Activated CD4-positive, alpha-beta T cell treated with anti-CD3 and anti-CD28 coated beads for 48 hours (primary cell): Measurements from ENCODE around the gene SLC22A25.
"Not testable (repeated sequence)": the region's sequence is repeated elsewhere in the genome, so short reads cannot be mapped to it uniquely, and the experiment has no call there.

Experiments
- DNase-seq: peaks from one replicate; pipeline ENCODE4 v3.0.0-alpha.2; 2020

SLC22A25 gene

DNA sequence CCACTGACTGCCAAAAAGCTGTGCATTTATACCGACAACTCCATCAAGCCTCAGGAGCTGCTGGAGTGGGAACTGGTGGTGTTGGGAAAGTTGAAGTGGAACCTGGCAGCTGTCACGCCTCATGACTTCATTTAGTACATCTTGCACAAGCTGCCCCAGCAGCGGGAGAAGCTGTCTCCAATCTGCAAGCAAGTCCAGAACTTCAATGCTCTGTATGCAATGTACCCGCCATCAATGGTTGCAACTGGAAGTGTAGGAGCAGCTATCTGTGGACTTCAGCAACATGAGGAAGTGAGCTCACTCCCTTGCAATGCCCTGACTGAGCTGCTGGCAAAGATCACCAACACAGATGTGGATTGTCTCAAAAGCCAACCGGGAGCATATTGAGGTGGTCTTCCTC is at the start of gene SLC22A25:
SLC22A25 (minus strand) TSS at position 67 of the 400 bp plus-strand sequence. CDS start 13,947 bp downstream, outside the sequence.
- no peak for DNase-seq

GRCh38 chr11:63290285-63290684 is 46.9 kb upstream of the SLC22A25 start:
- no peak for DNase-seq

DNA sequence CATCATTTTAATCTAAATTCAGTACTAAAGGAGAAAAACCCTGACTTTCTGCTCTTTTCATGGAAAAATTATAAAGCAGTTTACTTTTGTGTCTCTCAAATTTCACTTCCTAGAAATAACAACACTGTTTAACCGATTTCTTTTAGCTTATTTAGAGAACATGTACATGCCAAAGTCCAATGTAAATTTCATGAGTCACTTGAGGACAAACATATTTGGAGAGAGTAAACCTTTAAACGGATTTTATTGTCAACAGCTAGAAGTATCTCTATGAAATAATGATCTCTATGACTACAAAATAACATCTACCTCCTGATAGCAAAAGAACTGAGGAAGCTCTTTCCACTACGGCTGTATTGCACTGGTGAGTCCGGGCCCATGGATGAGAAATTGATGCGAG is 46.3 kb upstream of the SLC22A25 start:
- DNase-seq, result no peak

DNA sequence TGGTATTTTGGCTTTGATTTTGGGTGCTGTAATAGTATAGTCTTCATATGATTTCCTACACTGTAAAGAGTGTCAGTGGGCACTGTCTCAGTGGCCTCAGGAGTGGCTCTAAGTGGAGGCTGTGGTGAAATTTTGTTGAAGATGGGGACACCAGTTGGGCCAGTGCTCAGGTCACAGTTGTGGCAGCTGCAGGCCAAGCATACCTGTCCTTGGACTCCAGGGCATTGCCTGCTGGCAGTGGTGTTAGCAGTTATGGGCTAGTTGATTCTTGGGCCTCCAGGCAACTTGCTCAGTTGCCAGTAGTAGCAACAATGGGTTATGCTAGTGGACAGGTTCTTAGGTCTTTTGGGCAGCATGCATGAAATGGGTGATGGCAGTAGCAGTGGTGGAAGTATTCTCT is 39.2 kb upstream of the SLC22A25 start:
- DNase-seq, result no peak

- no peak for DNase-seq
These were observed 37.5 kb upstream of the SLC22A25 start for GRCh38 chr11:63280920-63281319.

DNA sequence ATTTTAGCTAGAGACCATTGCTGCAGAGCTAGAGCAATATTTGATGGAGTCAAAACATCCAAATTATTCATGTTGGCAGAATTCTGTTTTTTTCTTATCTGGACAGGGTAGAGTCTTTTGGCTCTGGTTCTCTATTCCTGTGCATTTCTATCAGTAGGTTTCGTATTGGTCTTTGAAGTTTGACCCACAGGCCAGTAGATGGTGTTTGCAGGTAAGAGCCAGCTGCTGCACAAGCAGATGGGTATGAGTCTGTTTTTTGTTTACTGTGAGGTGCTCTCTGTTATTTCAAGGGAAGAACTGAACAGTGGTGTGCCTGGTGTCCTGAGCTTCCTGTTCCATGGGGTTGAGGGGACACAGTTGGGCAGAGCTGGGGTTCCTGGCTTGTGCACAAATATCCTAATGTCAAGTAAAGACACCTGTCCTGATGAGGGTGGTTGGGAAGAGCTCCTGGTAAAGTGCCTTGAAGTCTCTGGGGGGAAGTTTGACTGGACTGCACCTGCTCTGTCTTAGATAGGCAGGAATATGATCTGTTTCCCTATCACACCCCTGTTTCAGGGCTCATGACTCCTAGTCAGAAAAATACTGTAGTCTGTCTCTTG is 34.0 kb upstream of the SLC22A25 start:
- no peak for DNase-seq

DNA sequence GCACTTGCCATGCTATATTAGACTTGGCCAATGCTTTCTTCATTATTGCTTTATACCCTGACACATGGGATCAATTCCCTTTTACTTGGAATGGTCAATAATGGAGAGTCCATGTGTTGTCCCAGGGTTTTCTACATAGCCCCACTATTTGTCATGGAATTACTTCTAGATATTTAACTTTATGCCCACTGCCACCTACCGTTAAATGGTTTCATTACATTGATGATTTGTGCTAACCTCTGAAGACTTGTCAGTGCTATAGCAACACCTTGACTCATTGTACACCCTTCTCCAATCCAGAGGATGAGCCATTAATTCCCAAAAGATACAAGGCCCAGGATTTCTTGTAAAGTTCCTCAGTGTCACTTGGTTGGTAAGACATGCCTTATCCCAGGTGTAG is 31.4 kb upstream of the SLC22A25 start:
- no peak for DNase-seq

DNA sequence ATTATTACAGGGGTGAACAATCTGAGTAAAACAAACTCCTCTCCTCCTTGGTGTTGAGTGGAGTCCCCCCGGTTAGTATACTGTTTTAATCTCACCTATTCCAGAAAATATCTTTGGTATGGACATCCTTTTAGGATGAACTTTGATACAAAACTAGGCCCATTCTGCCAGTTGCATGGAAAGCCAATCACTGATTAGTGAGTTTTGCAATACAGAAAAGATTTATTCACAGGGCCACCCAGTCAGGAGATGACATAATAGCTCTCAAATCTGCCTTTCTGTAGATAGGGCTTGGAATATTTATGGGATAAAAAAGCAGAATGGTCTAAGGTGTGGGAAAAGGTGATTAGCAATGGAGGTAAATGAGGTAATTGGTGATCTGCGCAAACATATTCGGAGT is 30.3 kb upstream of the SLC22A25 start:
- no peak for DNase-seq

- DNase-seq, result no peak
These were observed 19.1 kb upstream of the SLC22A25 start for GRCh38 chr11:63262547-63262946.

GRCh38 chr11:63251312-63251711 is 7.9 kb upstream of the SLC22A25 start:
- DNase-seq, result no peak

GRCh38 chr11:63250162-63251050 is 7.0 kb upstream of the SLC22A25 start:
- DNase-seq, result no peak

GRCh38 chr11:63248966-63249365 is 5.6 kb upstream of the SLC22A25 start:
- DNase-seq, result no peak

DNA sequence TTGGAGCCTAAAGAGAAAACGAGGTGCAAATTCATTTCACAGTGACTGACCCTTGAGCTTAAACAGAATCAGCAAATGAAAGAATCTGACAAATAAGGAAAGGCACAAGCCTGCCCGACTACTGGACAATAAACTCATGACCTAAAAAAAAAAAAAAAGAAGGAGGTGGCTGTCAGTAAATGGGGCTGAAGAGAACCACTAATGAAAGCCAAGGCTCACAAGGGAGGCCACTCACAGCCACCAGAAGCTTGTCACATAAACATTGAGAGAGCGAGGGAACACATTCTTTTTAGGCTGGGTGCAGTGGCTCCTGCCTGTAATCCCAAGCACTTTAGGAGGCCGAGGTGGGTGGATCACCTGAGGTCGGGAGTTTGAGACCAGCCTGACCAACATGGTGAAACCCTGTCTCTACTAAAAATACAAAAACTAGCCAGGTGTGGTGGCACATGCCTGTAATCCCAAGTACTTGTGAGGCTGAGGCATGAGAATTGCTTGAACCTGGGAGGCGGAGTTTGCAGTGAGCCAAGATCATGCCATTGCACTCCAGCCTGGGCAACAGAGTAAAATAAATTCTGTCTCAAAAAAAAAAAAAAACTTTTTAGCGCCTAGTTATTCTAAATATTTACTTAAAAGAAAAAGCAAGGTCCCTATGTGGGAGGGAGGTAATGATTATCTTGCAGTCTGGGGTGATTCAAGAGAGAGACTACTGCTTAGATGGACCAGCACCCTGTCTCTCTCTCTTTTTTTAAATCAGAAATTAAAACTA is 4.0 kb upstream of the SLC22A25 start:
- not testable (repeated sequence) for DNase-seq

GRCh38 chr11:63246045-63246444 is 2.6 kb upstream of the SLC22A25 start:
- no peak for DNase-seq

DNA sequence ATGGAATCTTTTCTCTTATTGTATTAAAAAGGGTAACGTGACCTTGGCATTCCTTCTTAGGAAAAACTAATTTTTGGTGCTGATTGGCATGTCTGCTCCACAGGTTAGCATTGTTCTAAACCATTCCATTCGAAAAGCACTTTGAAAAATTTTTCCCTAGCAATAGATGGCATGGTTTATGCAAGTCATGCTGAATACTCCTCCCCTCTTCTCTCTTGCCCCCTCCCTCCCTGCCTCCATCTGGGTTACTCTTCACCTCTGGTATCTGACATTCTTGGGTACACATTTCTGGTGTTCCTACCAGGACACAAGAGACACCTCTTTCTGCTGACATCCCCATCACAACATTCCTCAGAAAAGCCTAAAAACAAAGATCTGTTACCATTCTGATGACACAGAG is 1.5 kb upstream of the SLC22A25 start:
- DNase-seq, result no peak

DNA sequence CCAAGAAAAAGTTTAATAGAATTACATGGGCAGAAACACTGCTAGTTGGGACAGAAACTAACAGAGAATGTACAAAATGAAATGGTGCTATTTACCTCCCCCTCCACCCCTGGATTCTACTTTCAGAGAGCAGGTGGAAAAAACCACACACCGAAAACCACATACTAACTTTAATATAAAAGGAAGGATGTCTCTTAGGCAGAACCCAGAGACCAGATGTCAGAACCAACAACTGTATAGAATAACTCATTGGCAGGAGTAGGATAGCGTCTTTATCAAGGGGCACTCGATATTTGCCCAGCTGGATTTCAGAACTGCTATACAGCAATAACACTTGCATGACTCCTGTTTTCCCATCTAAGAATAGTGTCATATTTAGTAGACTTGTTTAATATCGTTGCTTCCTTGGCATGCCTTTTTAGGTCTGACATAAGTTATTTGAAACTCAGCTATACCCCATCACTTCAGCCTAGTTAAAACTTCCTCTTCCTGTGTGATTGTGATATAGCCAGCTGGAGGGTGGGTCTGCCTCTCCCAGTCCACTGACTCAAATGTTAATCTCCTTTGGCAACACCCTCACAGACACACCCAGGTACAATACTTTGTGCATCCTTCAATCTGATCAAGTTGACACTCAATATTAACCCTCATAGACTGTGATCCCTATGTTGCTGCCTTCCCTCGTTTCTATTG is 1.2 kb downstream of the SLC22A25 start:
- DNase-seq, result no peak

- no peak for DNase-seq
These were observed 2.5 kb downstream of the SLC22A25 start for GRCh38 chr11:63240791-63241379.

DNA sequence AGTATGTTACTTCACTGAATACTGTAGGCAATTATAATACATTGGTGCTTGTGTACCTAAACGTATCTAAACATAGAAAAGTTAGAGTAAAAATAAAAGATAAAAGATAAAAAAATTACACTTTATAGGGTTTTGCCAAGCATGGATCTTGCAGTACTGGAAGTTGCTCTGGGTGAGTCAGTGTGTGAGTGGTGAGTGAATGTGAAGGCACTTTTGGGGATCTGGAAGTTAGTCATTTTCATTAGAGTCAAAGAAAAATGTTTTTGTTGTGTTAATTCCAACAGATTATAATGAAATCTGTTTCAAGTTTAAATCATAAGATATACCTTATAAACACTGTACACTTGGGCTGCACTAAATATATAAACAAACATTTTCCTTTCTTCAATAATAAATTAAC is 3.3 kb downstream of the SLC22A25 start:
- no peak for DNase-seq

- no peak for DNase-seq
These were observed 4.1 kb downstream of the SLC22A25 start for GRCh38 chr11:63239254-63239653.

- DNase-seq, result no peak
These were observed 6.0 kb downstream of the SLC22A25 start for GRCh38 chr11:63237413-63237812.

GRCh38 chr11:63235471-63236461 is 7.6 kb downstream of the SLC22A25 start:
- not testable (repeated sequence) for DNase-seq
